Measurements from ENCODE around the gene RBCK1.

DNA sequence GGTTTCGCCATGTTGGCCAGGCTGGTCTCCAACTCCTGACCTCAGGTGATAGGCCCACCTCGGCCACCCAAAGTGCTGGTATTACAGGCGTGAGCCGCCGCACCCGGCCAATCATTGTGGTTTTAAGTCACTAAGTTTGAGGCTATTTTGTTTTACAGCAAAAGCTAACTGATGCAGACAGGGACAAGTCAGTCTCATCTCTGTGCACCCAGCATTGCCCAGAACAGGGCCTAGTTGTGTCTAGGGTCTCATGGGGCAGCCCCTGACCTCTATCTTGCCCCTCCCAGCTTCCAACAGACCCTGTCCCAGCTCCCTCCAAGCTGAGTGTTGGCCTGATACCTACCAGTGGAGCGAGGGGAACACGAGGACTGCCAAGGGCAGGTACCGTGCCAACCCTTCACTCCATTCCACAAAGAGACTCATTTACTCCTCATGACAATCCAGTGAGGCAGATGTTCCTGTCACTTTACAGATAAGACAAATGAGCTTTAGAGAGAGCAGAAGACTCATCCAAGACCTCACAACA, 8.9 kb upstream of the RBCK1 start:
- TF ChIP-seq POLR2A (IDR thresholded peaks at IDR 0.05) = no peak
- TF ChIP-seq, protein P1, sequence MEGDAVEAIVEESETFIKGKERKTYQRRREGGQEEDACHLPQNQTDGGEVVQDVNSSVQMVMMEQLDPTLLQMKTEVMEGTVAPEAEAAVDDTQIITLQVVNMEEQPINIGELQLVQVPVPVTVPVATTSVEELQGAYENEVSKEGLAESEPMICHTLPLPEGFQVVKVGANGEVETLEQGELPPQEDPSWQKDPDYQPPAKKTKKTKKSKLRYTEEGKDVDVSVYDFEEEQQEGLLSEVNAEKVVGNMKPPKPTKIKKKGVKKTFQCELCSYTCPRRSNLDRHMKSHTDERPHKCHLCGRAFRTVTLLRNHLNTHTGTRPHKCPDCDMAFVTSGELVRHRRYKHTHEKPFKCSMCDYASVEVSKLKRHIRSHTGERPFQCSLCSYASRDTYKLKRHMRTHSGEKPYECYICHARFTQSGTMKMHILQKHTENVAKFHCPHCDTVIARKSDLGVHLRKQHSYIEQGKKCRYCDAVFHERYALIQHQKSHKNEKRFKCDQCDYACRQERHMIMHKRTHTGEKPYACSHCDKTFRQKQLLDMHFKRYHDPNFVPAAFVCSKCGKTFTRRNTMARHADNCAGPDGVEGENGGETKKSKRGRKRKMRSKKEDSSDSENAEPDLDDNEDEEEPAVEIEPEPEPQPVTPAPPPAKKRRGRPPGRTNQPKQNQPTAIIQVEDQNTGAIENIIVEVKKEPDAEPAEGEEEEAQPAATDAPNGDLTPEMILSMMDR (IDR thresholded peaks at IDR 0.05) = no peak
